HCEC 1CT (cell line): Measurements from ENCODE around the gene LRRTM3.

ENCODE experiments used
- DNase-seq: peaks from one replicate; pipeline ENCODE4 v3.0.0-alpha.2; 2017

LRRTM3 gene

GRCh38 chr10:66925896-66926715 lies at the start of gene LRRTM3:
TSS of gene LRRTM3 (plus strand) at chr10:66926036.
- DNase-seq: peak; percentile 13

GRCh38 chr10:66877361-66877760 lies 48.5 kb upstream of the LRRTM3 start:
- no peak for DNase-seq

- DNase-seq: no peak
Observed at GRCh38 chr10:66880292-66880691, 45.5 kb upstream of the LRRTM3 start.

DNA sequence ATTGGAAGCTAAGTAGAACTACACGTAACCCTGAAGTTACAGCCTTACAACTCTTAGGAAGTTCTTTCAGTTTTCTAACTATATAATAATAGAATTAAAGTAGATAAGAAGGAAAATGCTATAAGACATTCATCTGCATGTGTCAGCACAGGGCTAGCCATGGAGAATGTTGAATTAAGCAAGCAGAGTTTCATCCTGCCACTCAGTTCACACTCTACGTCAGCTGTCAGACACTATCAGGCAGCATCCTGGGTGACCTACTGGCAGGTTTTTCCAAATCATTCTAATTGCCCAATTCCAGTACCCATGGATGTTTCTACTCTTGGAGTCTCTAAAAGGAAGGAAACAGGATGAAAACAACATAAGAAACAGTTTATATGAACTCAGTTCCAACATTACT lies 45.0 kb upstream of the LRRTM3 start:
- DNase-seq: no peak

DNA sequence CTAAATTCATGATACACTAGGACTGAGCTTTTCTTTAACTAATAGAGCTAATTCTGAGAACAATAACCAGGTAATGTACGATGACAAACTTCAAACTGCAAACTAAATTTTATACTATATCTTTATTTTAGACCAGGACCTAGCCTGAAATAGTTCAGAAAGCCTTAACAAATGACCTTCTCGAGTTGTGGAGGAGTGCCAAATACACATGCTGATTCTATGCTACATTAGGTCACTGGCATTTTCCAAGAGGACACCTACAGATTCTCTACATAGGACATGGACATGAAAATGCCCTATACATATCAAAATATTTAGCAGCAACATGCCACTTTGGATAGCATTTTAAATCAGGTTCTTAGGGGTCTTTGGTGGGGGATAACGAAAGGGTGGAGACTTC lies 44.0 kb upstream of the LRRTM3 start:
- no peak for DNase-seq

DNA sequence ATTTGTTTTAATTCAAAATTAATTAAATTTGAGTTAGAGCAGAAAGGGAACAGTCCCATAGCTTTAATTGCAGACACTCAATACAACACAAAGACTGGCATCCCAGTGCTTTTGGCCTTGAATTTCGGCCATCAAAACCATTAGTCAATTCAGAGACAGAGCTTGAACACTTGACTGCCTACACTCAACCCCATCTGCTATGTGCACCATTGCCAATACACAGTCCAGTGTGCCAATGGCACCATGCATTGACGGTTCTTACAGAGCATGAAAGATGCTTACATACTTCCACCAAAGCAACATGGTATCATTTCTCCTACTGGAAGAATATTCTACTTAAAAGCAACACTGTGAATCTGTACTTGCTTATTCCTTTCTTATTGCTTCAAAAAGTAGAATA lies 43.6 kb upstream of the LRRTM3 start:
- DNase-seq: no peak

- DNase-seq: no peak
Observed at GRCh38 chr10:66886848-66887247, 39.0 kb upstream of the LRRTM3 start.

DNA sequence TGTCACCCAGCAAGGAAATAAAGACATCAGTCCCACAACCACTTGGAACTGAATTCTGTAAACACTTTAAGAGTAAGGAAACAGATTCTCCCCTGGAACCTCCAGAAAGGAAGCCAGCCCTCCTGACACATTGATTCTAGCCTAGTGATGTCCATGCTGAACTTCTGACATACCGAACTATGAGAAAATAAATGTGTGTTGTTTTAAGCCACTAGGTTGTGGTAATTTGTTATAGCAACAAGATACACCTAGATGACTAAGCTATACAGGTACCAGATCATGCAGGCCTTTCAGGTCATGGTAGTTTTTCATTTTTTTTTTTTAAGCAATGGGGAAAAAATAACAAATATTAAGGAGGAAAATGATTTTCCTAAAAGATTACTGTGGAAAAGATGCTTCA lies 37.6 kb upstream of the LRRTM3 start:
- DNase-seq: no peak

- DNase-seq: no peak
Observed at GRCh38 chr10:66892871-66893270, 33.0 kb upstream of the LRRTM3 start.

GRCh38 chr10:66910671-66911070 lies 15.2 kb upstream of the LRRTM3 start:
- DNase-seq: no peak

DNA sequence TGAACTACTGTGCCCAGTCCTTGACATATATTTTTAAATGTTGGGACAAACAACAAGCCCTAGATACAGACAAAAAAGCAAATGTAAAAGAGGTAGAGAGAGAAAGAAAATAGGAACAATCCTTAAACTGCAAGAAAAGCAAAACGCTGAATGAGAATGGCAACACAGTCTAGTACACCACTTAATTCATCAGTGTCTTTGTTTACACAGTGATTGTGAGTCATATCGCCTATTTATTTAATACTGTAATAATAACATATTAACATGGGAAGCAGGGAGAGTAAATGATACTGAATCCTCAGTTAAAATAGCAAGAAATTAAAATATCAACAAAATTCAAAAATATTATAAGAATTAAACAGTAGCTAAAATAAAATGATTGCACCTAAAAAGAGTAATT lies 9.8 kb upstream of the LRRTM3 start:
- DNase-seq: no peak

- no peak for DNase-seq
Observed at GRCh38 chr10:66917104-66917503, 8.7 kb upstream of the LRRTM3 start.

GRCh38 chr10:66919248-66919647 lies 6.6 kb upstream of the LRRTM3 start:
- no peak for DNase-seq

DNA sequence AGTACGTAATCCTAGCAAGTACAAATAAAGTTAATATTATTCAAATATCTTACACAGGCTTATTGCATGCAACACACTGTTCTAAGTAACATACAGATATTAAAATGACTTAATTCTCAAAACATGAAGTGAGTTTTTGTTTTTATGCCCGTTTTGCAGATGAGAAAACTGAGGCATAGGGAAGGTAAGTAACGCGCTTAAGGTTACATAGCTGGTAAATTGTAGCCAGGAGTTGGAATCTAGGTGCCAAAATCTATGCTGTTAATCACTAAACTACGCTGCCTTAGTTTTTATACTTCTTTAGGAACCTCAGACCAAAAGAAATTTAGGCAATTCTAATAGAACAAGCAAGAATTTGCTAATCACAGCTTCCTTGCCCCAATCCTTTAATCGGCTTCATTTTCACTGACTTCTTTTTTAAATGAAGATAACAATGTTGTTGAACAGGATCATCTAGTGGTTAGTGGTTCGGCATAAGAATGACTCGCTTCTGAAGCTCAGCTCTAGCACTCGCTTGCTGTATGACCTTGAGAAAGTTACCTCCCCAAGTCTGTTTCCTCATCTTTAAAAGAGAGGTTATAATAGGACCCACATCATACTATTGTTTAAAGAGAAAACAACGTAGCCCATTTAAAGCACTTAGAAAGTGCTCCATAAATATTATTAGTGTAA lies 1.0 kb upstream of the LRRTM3 start:
- no peak for DNase-seq

- no peak for DNase-seq
Observed at GRCh38 chr10:66925373-66925772, 463 bp upstream of the LRRTM3 start.

GRCh38 chr10:66926841-66927240 lies 1.0 kb downstream of the LRRTM3 start:
- DNase-seq: no peak

- no peak for DNase-seq
Observed at GRCh38 chr10:66927251-66927935, 1.6 kb downstream of the LRRTM3 start.

- no peak for DNase-seq
Observed at GRCh38 chr10:66927971-66928770, 2.3 kb downstream of the LRRTM3 start.

- DNase-seq: no peak
Observed at GRCh38 chr10:66928776-66929175, 2.9 kb downstream of the LRRTM3 start.

- DNase-seq: no peak
Observed at GRCh38 chr10:66929375-66929774, 3.5 kb downstream of the LRRTM3 start.

- peak; percentile 46 for DNase-seq
Observed at GRCh38 chr10:66931340-66931948, 5.6 kb downstream of the LRRTM3 start.

DNA sequence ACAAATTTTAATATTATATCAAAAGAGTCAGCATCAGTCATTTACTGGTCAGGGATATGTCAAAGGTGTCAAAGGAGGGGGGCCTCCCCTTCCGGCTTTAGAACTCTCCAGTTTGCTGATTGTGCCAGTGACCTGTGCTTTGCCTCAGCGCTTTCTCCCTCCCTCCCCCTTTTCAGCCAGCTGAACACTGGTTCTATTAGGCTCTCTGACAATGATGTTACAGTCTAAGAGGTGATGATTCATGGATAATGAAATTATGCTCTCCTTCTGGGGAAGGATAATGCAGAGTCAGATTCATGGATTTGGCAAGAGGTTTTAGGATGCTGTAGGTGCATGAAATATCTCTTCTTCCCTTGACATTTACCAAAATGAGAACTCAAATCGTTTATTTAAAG lies 6.1 kb downstream of the LRRTM3 start:
- no peak for DNase-seq

- no peak for DNase-seq
Observed at GRCh38 chr10:66934711-66935110, 8.9 kb downstream of the LRRTM3 start.
